IMR-90 (cell line): ENCODE measurements around the gene ORAI3. TPM values are rescaled to one million over a fixed set of nuclear protein-coding genes. Genes with fewer than 3 reads are reported as not detected.

Experiments
- ATAC-seq: fragments of 200-7000 bp; cut with Tn5 transposase; 2 replicates; pipeline ENCODE4 v1.9.1; 2020; ENCODE audit warnings: low read depth, mild to moderate bottlenecking, moderate library complexity
- BruUV-seq: library from RNA; stranded (reverse); fragments of 400-500 nt; replicated peaks from 2 replicates; lab custom pipeline; 2021; lab: Mats Ljungman, UMichigan
- CTCF ChIA-PET: fragments of 300-600 bp; formaldehyde crosslinking; extraction: SDS; loops from one replicate; lab custom pipeline; 2021; ENCODE audit warnings: antibody characterized with exemption; lab: Yijun Ruan, JAX
- POLR2A ChIA-PET: fragments of 300-600 bp; sonication (Branson Sonifier 250); formaldehyde crosslinking; loops from one replicate; lab custom pipeline; 2022; ENCODE audit warnings: antibody characterized with exemption; ENCODE audit not compliant: unreplicated experiment; lab: Charles Lee
- DNase-seq: peaks from one replicate; pipeline ENCODE4 v3.0.0; 2013
- H2AFZ ChIP-seq: replicated peaks from 2 replicates; pipeline ENCODE3; 2013; ENCODE audit warnings: low read length, mild to moderate bottlenecking; ENCODE audit not compliant: poor library complexity
- H2AK5ac ChIP-seq: 2 replicates; pipeline ENCODE4 v1.6.1; 2013; ENCODE audit warnings: low read depth, low read length, inconsistent platforms
- H2AK9ac ChIP-seq: replicated peaks from 2 replicates; pipeline ENCODE3; 2013; ENCODE audit warnings: mild to moderate bottlenecking, low read depth, low read length, moderate library complexity; ENCODE audit not compliant: poor library complexity
- H2BK120ac ChIP-seq: 2 replicates; pipeline ENCODE4 v1.6.1; 2013; ENCODE audit warnings: low read depth, low read length, inconsistent platforms
- H2BK15ac ChIP-seq: 3 replicates; pipeline ENCODE4 v1.6.1; 2013; ENCODE audit warnings: low read depth, low read length, inconsistent platforms
- H2BK20ac ChIP-seq: 2 replicates; pipeline ENCODE4 v1.6.1; 2013; ENCODE audit warnings: low read depth, mild to moderate bottlenecking, inconsistent platforms, low read length, moderate library complexity
- H2BK5ac ChIP-seq: 2 replicates; pipeline ENCODE4 v1.6.1; 2013; ENCODE audit warnings: mild to moderate bottlenecking, low read depth, low read length, inconsistent platforms; ENCODE audit not compliant: poor library complexity, severe bottlenecking
- H3K14ac ChIP-seq: replicated peaks from 2 replicates; pipeline ENCODE4 v1.6.1; 2013; ENCODE audit warnings: low read depth, low read length, inconsistent platforms
- H3K18ac ChIP-seq: 2 replicates; pipeline ENCODE4 v1.6.1; 2013; ENCODE audit warnings: low read depth, low read length, control low read depth
- H3K23ac ChIP-seq: 2 replicates; pipeline ENCODE4 v1.6.1; 2013; ENCODE audit warnings: low read depth, low read length, inconsistent platforms
- H3K27ac ChIP-seq: 2 replicates; pipeline ENCODE4 v1.5.1; 2013; ENCODE audit warnings: mild to moderate bottlenecking, control low read depth, low read length; ENCODE audit not compliant: insufficient read depth
- H3K27me3 ChIP-seq: 2 replicates; pipeline ENCODE4 v1.6.1; 2013; ENCODE audit warnings: low read length; ENCODE audit not compliant: control insufficient read depth, insufficient read depth
- H3K36me3 ChIP-seq: 2 replicates; pipeline ENCODE4 v1.6.1; 2013; ENCODE audit warnings: low read length, mixed read lengths; ENCODE audit not compliant: control insufficient read depth, insufficient read depth
- H3K4ac ChIP-seq: 2 replicates; pipeline ENCODE4 v1.6.1; 2013; ENCODE audit warnings: low read depth, low read length, inconsistent platforms
- H3K4me1 ChIP-seq: 2 replicates; pipeline ENCODE4 v1.6.1; 2013; ENCODE audit warnings: low read length, mixed read lengths; ENCODE audit not compliant: control insufficient read depth, insufficient read depth
- H3K4me2 ChIP-seq: 2 replicates; pipeline ENCODE4 v1.6.1; 2013; ENCODE audit warnings: low read depth, mild to moderate bottlenecking, control low read depth, low read length, moderate library complexity
- H3K4me3 ChIP-seq: 2 replicates; pipeline ENCODE4 v1.5.1; 2013; ENCODE audit warnings: low read depth, mild to moderate bottlenecking, control low read depth, low read length, moderate library complexity; ENCODE audit not compliant: insufficient read depth
- H3K56ac ChIP-seq: 2 replicates; pipeline ENCODE4 v1.6.1; 2013; ENCODE audit warnings: low read length, inconsistent platforms; ENCODE audit not compliant: insufficient read depth; ENCODE audit errors: extremely low read depth
- H3K79me1 ChIP-seq, 2 experiments: 2 replicates each; pipeline ENCODE4 v1.6.1; 2013; ENCODE audit warnings: low read length in 2 of 2, inconsistent platforms in 1 of 2, low read depth in 1 of 2
- H3K9ac ChIP-seq: 2 replicates; pipeline ENCODE4 v1.6.1; 2013; ENCODE audit warnings: low read depth, low read length, control low read depth
- H3K9me1 ChIP-seq: 2 replicates; pipeline ENCODE4 v1.6.1; 2013; ENCODE audit warnings: low read length, inconsistent platforms; ENCODE audit not compliant: insufficient read depth
- H3K9me3 ChIP-seq: 2 replicates; pipeline ENCODE4 v1.6.1; 2013; ENCODE audit warnings: low read length; ENCODE audit not compliant: control insufficient read depth, insufficient read depth
- H4K20me1 ChIP-seq: 2 replicates; pipeline ENCODE4 v1.6.1; 2013; ENCODE audit warnings: low read length, inconsistent platforms; ENCODE audit not compliant: insufficient read depth
- H4K5ac ChIP-seq: 2 replicates; pipeline ENCODE4 v1.6.1; 2013; ENCODE audit warnings: mild to moderate bottlenecking, low read depth, low read length, control low read depth
- H4K8ac ChIP-seq, 2 experiments: 2 replicates each; pipeline ENCODE4 v1.6.1; 2013; ENCODE audit warnings: low read depth in 2 of 2, low read length in 2 of 2, control low read depth in 1 of 2, inconsistent platforms in 1 of 2
- H4K91ac ChIP-seq: 2 replicates; pipeline ENCODE4 v1.6.1; 2013; ENCODE audit warnings: low read depth, low read length, inconsistent platforms; ENCODE audit not compliant: insufficient read depth
- FOS ChIP-seq: fragments of 150-350 bp; IDR thresholded peaks from 2 replicates; pipeline ENCODE4 v1.6.1; 2016; ENCODE audit warnings: low read depth, low read length
- MAZ ChIP-seq: IDR thresholded peaks from 2 replicates; pipeline ENCODE4 v1.6.1; 2012; ENCODE audit warnings: low read depth, mild to moderate bottlenecking, low read length, improper control_type of control experiment, moderate library complexity, borderline replicate concordance
- MXI1 ChIP-seq: IDR thresholded peaks from 2 replicates; pipeline ENCODE4 v1.6.1; 2012; ENCODE audit warnings: low read depth, mild to moderate bottlenecking, low read length, moderate library complexity, borderline replicate concordance
- WGBS, 2 experiments: methylation state at CpG; one replicate each; pipeline versions ENCODE4 v1.1.5 to v1.1.7; 2013; ENCODE audit warnings: missing lambda C conversion rate in 2 of 2; ENCODE audit not compliant: insufficient read length in 1 of 2; ENCODE audit errors: extremely low coverage in 2 of 2; 5-methylcytosine and 5-hydroxymethylcytosine counted together
- dilution Hi-C: fragments of 300-500 bp; cut with HindIII; formaldehyde crosslinking; loops from one replicate; pipeline ENCODE4 v1.14.3; 2018; ENCODE audit warnings: low sequenced_read_pairs; ENCODE audit not compliant: unreplicated experiment
- in situ Hi-C: fragments of 300-500 bp; cut with MboI; formaldehyde crosslinking; loops from 3 replicates; pipeline ENCODE4 v1.14.3; 2019; ENCODE audit warnings: low sequenced_read_pairs, inconsistent platforms, mixed read lengths
- intact Hi-C: fragments of 100-400 bp; cut with micrococcal nuclease; formaldehyde crosslinking; loops from 2 replicates; pipeline ENCODE4 v1.10.0; 2022
- polyA plus RNA-seq, 3 experiments: library from polyadenylated mRNA; depleted of rRNA; stranded (reverse); fragments of >200 nt; gene quantifications; 2 replicates each; pipeline ENCODE4 v1.2.3, GENCODE V29; 2012; ENCODE audit warnings: low replicate concordance in 1 of 3
- total RNA-seq: library from RNA; depleted of rRNA; stranded (reverse); fragments of >200 nt; gene quantifications from 2 replicates; pipeline ENCODE4 v1.2.3, GENCODE V29; 2012
- TF ChIP-seq, protein P1 (sequence below): conservative IDR thresholded peaks from 2 replicates; pipeline ENCODE4 v1.5.1; 2012; ENCODE audit warnings: mild to moderate bottlenecking, low read depth, low read length, improper control_type of control experiment

Gene ORAI3
- total and polyA plus RNA-seq, 2 of the 4 experiments (the other 2 are of a cell fraction), result 6.8 to 16.9 TPM

DNA sequence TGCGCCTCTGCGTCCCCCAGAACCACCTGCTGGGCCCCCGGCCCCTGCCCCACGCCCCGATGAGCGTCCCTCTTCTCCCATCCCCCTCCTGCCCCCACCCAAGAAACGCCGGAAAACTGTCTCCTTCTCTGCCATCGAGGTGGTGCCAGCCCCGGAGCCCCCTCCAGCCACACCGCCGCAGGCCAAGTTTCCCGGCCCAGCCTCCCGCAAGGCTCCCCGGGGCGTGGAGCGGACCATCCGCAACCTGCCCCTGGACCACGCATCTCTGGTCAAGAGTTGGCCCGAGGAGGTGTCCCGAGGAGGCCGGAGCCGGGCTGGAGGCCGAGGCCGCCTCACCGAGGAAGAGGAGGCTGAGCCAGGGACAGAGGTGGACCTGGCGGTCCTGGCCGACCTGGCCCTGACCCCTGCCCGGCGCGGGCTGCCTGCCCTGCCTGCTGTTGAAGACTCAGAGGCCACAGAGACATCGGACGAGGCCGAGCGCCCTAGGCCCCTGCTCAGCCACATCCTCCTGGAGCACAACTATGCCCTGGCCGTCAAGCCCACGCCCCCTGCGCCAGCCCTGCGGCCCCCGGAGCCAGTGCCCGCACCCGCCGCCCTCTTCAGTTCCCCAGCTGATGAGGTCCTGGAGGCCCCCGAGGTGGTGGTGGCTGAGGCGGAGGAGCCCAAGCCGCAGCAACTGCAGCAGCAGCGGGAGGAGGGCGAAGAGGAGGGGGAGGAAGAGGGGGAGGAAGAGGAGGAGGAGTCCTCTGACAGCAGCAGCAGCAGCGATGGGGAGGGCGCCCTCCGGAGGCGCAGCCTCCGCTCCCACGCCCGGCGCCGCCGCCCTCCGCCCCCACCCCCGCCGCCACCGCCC lies 30.5 kb downstream of the ORAI3 start:
- BruUV-seq, result no TSS peak
- Histone ChIP-seq H4K20me1 (no peaks in the 10 kb centered on the region; the same call in 1 of the 2 replicates), H3K9me3 (no peaks in the 10 kb centered on the region), H3K27ac (no peak overlapping the region), H3K23ac (no peak overlapping the region), H2BK20ac (no peak overlapping the region), H4K5ac (no peak overlapping the region), H3K9ac (no peak overlapping the region), H3K27me3 (no peaks in the 10 kb centered on the region), H3K14ac (no peak overlapping the region), H2AK5ac (no peak overlapping the region), H3K4me3 (no peak overlapping the region), H2BK120ac (no peak overlapping the region), H3K56ac (no peak overlapping the region), H3K18ac (no peak overlapping the region), H3K36me3 (peaks cover 66% of the 10 kb centered on the region), H3K4me1 (no peaks in the 10 kb centered on the region), H4K91ac (no peak overlapping the region), H4K8ac (no peak overlapping the region), H3K4ac (no peak overlapping the region), H2AK9ac (peak overlapping the region; percentile 42), H3K9me1 (no peaks in the 10 kb centered on the region), H3K79me1 (peaks cover 8 to 12% of the 10 kb centered on the region in 2 experiments; a peak in 3 of 4 replicates), H3K4me2 (no peak overlapping the region), H2BK15ac (no peak overlapping the region), H2AFZ (no peak overlapping the region), H2BK5ac (no peak overlapping the region)
- dilution Hi-C loops, result no loop called here
- in situ Hi-C loops, result loop anchor here (10.0 to 25.0 kb wide), 3 partner anchors 105 to 885 kb away; partner anchors contain the start of gene PRSS53
- intact Hi-C loops, result no loop called here
- no peak for ATAC-seq
- no peak for DNase-seq
- ChIA-PET CTCF (no interaction called here), POLR2A (no interaction called here)
- 95% methylated on average over 43 of the region's 62 CpGs; no CpG with 5 or more reads in 1 of the 2 experiments for WGBS, 2 experiments
- TF ChIP-seq, protein P1, sequence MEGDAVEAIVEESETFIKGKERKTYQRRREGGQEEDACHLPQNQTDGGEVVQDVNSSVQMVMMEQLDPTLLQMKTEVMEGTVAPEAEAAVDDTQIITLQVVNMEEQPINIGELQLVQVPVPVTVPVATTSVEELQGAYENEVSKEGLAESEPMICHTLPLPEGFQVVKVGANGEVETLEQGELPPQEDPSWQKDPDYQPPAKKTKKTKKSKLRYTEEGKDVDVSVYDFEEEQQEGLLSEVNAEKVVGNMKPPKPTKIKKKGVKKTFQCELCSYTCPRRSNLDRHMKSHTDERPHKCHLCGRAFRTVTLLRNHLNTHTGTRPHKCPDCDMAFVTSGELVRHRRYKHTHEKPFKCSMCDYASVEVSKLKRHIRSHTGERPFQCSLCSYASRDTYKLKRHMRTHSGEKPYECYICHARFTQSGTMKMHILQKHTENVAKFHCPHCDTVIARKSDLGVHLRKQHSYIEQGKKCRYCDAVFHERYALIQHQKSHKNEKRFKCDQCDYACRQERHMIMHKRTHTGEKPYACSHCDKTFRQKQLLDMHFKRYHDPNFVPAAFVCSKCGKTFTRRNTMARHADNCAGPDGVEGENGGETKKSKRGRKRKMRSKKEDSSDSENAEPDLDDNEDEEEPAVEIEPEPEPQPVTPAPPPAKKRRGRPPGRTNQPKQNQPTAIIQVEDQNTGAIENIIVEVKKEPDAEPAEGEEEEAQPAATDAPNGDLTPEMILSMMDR, result no peak
- no peak for TF ChIP-seq MXI1
- TF ChIP-seq FOS, result no peak
- no peak for TF ChIP-seq MAZ
